Sigmoid colon (tissue), 4 donors: ENCODE results near the gene PTTG2.

Experiments used
- CTCF ChIP-seq, 4 experiments: fragments of 450-650 bp in 3 of 4; fragments of 200-600 bp in 1 of 4; IDR thresholded peaks; one replicate each; pipeline ENCODE4 v1.5.1; 2016 to 2019; ENCODE audit warnings: antibody characterized with exemption in 4 of 4, mild to moderate bottlenecking in 3 of 4, moderate library complexity in 2 of 4
- EP300 ChIP-seq, 4 donors: sonication (generic); formaldehyde crosslinking; IDR thresholded peaks; one replicate each; pipeline ENCODE4 v1.6.1; 2017; ENCODE audit warnings: antibody characterized with exemption in 4 of 4
- POLR2A ChIP-seq, 2 donors: fragments of 450-650 bp; IDR thresholded peaks; one replicate each; pipeline ENCODE4 v1.6.1; 2016; ENCODE audit warnings: antibody characterized with exemption in 2 of 2, mild to moderate bottlenecking in 2 of 2, moderate library complexity in 2 of 2
- POLR2AphosphoS5 ChIP-seq, 4 donors: sonication (generic); formaldehyde crosslinking; IDR thresholded peaks; one replicate each; pipeline ENCODE4 v1.6.1; 2017; ENCODE audit warnings: antibody characterized with exemption in 4 of 4

- no peak for TF ChIP-seq CTCF (IDR thresholded peaks at IDR 0.05)
- no peak for TF ChIP-seq EP300 (IDR thresholded peaks at IDR 0.05)
- TF ChIP-seq POLR2AphosphoS5 (IDR thresholded peaks at IDR 0.05), result no peak
- TF ChIP-seq POLR2A (IDR thresholded peaks at IDR 0.05), result no peak
These were observed 8.5 kb downstream of the PTTG2 start for GRCh38 chr4:37968747-37969146.
